ENCODE data around the gene TOPAZ1. TPM values are rescaled to one million over a fixed set of nuclear protein-coding genes. Genes with fewer than 3 reads are reported as not detected.

The TOPAZ1 gene
- total RNA-seq, 2 donors from 2014 or later, result not detected

DNA sequence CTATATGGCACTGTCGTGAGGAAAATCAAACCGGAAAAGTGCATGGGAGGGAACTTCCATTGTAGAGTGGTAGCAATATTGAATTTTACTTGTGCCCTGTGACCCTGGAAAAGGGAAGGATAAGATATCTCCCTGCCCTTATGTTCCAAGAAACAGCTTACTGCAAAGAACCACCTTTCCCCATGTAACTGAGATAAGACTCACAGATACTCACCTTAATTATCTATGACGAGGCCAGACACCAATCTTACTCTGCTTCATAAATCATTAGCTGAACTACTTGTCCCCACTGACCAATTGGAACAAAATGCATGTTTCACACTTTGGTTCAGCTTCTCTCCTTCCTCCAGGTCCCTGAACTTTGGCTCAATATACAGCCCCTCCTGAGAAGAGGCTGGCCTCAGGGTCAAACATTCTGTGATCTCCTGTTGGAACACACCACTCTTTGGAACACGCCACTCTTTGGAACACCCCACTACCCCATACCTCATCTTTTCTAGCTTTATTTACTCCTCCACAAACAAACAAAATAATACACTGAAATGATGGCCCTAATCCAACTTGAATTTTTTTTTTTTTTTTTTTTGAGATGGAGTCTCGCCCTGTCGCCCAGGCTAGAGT lies 6.9 kb upstream of the TOPAZ1 start:
- Mint-ChIP-seq H3K27ac (no peak overlapping the region), H3K4me1 (no peaks in the 10 kb centered on the region), H3K9me3 (no peaks in the 10 kb centered on the region), H3K4me3 (no peak overlapping the region), H3K27me3 (peaks cover 5% of the 10 kb centered on the region), H3K36me3 (ENCODE audit: low read depth) (no peaks in the 10 kb centered on the region)
- ATAC-seq (replicated peaks), result no peak

DNA sequence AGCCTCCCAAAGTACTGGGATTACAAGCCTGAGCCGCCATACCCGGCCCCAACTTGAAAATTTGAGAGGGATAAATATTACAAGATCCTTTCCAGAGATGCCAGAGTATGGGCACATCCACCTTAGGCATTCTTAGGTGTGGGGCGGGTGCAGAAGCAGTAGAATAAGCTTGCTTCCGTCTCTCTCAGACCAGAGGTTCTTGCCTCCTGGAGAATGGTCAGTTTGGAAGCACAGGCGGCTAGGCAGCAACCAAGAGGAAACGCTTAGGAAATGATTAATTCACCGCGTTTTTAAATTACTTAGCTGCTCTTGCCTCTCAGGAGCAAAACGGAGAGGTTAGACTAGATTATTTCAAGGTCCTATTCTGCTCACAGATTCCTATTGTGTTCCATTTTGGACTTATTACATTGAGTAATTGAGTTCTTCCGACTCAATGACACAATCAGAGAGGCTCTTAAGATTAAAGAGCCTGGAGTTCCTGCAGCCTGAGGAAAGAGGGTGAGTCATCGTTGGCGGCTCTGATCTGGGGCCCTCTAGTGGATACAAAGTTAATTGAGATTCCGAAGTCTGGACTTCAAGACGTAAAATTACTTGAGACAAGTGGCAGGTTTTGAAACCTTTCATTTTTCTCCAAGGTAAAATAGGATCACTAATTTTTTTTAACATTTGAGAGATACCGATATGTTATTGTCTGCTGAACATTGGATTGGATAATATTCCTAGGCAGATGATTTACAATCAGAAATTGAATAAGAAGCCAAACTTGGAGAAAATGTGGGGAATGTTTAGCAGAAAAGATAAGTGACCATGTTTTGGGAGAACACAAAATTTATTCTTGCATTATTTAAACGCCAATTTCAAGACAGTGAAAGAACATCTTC lies 5.8 kb upstream of the TOPAZ1 start:
- peak; percentile 84 for ATAC-seq (replicated peaks)
- H3K27ac Mint-ChIP-seq, result no peak overlapping the region
- no peaks in the 10 kb centered on the region for H3K9me3 Mint-ChIP-seq
- H3K27me3 Mint-ChIP-seq, result peaks cover 5% of the 10 kb centered on the region
- H3K4me3 Mint-ChIP-seq, result no peak overlapping the region
- H3K36me3 Mint-ChIP-seq (ENCODE audit: low read depth), result no peaks in the 10 kb centered on the region
- no peaks in the 10 kb centered on the region for H3K4me1 Mint-ChIP-seq

DNA sequence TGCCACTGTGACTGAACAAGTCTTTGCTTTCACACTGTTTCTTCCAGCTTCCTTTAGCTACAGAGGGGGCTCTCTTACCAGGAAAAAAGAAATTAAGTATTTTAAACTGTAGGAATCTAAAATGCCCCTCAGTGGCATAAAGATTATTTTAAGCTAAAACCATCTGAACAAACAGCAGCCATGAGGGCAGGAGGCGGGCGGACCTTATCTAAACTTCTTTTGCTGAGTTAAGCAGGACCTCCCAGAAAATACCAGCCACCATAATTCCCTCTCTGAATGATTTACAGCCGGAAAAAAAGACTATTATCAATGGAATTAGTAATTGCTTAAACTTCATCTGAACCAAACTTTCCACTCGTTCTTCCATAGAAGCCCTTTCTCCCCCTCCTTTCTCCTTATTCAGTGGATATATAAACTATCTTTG lies 5.2 kb upstream of the TOPAZ1 start:
- Mint-ChIP-seq H3K4me1 (no peaks in the 10 kb centered on the region), H3K36me3 (ENCODE audit: low read depth) (no peaks in the 10 kb centered on the region), H3K9me3 (no peaks in the 10 kb centered on the region), H3K4me3 (no peak overlapping the region), H3K27ac (no peak overlapping the region), H3K27me3 (peaks cover 5% of the 10 kb centered on the region)
- no peak for ATAC-seq (replicated peaks)

DNA sequence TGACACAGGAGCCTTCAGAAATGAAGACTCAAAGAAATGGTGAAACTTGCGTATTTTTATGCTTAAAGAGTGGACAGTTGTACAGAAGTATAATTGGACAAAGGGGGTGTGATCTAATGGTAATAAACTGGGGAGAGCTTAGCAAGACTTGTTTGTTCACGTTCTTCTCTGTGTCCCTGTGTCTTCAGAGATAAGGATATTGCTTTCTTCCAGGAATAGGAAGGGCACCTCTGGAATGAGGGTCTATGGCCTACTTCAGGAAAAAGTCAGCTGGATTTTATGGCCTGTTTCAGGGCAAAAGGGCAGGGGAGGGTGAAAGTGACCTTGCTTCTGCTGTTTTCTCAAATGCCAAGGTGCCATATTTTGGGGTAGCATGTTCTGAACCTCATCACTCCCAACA lies 4.5 kb upstream of the TOPAZ1 start:
- Mint-ChIP-seq H3K4me3 (no peak overlapping the region), H3K36me3 (ENCODE audit: low read depth) (no peaks in the 10 kb centered on the region), H3K9me3 (no peaks in the 10 kb centered on the region), H3K4me1 (no peaks in the 10 kb centered on the region), H3K27ac (no peak overlapping the region), H3K27me3 (peaks cover 5% of the 10 kb centered on the region)
- ATAC-seq (replicated peaks), result no peak

DNA sequence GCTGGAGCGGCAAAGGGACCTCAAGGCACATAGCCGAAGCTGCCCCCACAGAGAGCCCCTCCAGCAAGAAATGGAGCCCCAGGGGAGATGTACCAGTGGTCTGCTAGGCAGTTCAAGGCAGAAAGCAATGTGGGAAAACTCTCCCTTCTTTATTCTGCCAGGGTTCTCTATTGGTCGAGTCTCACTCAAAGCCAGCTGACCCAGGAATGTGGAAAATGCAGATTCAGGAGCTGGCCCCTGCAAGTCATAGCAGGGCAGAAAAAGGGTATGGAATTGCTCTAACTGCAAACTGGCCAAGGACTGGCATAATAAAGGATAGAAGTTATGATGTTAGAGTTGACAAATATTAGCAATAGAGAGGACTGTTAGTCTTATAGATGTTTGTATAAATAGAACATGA lies 4.0 kb upstream of the TOPAZ1 start:
- ATAC-seq (replicated peaks), result no peak
- Mint-ChIP-seq H3K9me3 (no peaks in the 10 kb centered on the region), H3K4me1 (no peaks in the 10 kb centered on the region), H3K27ac (no peak overlapping the region), H3K4me3 (no peak overlapping the region), H3K27me3 (peaks cover 5% of the 10 kb centered on the region), H3K36me3 (ENCODE audit: low read depth) (no peaks in the 10 kb centered on the region)

DNA sequence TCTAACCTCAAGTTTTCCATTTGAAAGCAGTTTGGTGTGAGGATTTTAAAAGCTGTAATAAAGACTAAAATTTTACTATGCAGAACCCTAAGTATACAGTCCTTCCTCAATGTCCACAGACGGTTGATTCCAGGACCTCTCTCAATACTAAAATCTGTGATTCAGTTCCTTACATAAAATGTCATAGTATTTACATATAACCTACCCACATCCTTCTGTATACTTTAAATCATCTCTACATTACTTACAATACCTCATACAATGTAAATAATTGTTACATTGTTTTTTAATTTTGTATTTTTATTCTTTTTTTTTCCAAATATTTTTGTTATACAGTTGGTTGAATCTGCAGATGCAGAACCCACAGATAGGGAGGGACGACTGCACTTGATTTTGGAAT lies 2.8 kb upstream of the TOPAZ1 start:
- Mint-ChIP-seq H3K27me3 (peaks cover 7% of the 10 kb centered on the region), H3K9me3 (no peaks in the 10 kb centered on the region), H3K4me3 (no peak overlapping the region), H3K4me1 (no peaks in the 10 kb centered on the region), H3K27ac (no peak overlapping the region), H3K36me3 (ENCODE audit: low read depth) (no peaks in the 10 kb centered on the region)
- no peak for ATAC-seq (replicated peaks)

DNA sequence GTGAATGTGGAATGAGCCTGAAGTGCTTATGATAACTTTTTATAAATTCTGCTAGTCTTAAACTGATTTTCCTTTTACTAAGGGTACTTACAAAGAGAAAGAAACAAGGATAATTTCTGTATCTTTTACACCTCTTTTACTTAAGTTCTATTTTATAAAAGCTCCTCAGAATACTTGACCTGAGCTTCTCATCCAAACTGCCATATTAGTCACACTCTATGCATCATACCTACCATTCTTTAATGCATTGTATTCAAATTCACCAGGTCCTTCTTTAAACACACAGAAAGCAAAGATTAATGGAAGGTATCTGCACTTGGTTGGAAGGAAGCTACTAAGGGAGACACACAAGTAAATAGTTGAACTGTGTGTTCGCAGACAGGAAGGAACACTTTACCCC lies 1.6 kb upstream of the TOPAZ1 start:
- no peak for ATAC-seq (replicated peaks)
- peaks cover 12% of the 10 kb centered on the region for H3K27me3 Mint-ChIP-seq
- H3K27ac Mint-ChIP-seq, result no peak overlapping the region
- no peaks in the 10 kb centered on the region for H3K4me1 Mint-ChIP-seq
- H3K4me3 Mint-ChIP-seq, result no peak overlapping the region
- no peaks in the 10 kb centered on the region for H3K9me3 Mint-ChIP-seq
- H3K36me3 Mint-ChIP-seq (ENCODE audit: low read depth), result no peaks in the 10 kb centered on the region

DNA sequence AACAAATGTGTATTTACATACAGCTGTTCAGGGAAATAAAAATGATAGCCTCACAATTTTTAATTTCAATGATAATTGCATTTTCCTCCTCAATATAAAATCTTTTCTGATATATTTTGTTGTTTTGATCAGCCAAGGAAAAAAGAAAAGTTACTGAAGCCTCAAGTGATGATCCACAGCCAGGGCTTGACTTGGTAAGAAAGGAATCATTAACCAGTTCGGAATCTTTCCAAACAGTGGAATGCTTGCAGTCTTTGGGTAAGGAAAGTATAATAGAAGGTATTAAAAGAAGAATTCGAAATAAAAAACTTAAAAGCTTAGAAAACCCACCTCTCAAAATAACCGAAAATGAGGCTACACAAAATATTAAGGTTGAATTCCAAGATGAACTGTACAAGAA lies 1.0 kb downstream of the TOPAZ1 start:
- H3K27ac Mint-ChIP-seq, result no peak overlapping the region
- no peak for ATAC-seq (replicated peaks)
- H3K27me3 Mint-ChIP-seq, result peaks cover 9% of the 10 kb centered on the region
- H3K36me3 Mint-ChIP-seq (ENCODE audit: low read depth), result no peaks in the 10 kb centered on the region
- no peaks in the 10 kb centered on the region for H3K9me3 Mint-ChIP-seq
- no peaks in the 10 kb centered on the region for H3K4me1 Mint-ChIP-seq
- H3K4me3 Mint-ChIP-seq, result no peak overlapping the region

DNA sequence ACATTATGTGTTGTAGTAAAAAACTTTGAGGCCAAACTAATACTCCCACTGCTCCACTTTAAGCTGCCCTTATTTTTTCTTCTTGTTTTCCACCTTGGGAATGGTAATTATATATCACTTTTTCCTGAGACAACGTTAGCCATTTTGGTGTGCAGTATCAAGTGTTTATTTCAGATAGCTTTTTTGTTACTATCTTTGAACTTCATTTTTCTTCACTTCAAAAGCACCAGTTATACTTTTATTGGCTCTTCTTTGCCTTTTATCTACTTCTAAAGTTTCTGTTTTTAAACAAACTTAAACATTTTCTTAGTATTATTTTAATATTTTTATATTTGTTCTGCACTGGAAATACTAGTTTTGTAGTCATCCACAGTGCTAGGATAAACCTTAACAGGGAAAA lies 6.5 kb downstream of the TOPAZ1 start:
- ATAC-seq (replicated peaks), result no peak
- H3K27me3 Mint-ChIP-seq, result peaks cover 27% of the 10 kb centered on the region
- peaks cover 11% of the 10 kb centered on the region for H3K9me3 Mint-ChIP-seq
- no peak overlapping the region for H3K27ac Mint-ChIP-seq
- no peaks in the 10 kb centered on the region for H3K36me3 Mint-ChIP-seq (ENCODE audit: low read depth)
- no peaks in the 10 kb centered on the region for H3K4me1 Mint-ChIP-seq
- no peak overlapping the region for H3K4me3 Mint-ChIP-seq

DNA sequence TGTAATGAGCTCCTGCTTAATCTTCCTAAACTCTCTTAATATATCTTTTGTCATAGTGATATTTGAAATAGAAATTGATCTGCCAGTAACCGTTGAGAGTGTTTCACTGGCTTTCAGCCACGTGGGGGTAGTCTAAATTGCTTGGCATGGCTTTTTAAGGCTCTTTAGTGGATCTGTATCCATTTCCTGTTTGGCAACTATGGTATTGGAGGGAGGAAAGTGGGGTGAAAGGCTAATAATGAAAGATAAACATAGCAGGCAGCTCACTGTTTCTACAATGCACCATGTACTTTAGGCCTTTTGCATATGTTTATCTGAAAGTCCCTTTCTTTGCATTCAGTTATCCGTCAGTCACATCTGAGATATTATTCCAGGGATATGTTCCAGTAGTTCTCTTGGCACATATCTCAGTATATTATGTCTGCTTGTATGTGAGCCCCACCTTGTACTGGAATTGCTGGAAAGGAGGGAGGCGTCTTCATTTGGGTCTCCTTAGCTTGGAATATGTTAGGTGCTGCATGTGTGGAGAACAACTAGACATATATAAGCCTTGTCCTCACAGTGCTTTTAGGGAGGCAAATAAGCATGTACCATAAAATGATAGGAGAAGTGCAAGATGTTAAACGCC lies 10.8 kb downstream of the TOPAZ1 start:
- Mint-ChIP-seq H3K4me1 (no peaks in the 10 kb centered on the region), H3K4me3 (no peak overlapping the region), H3K27me3 (peaks cover 19% of the 10 kb centered on the region), H3K9me3 (peaks cover 11% of the 10 kb centered on the region), H3K36me3 (ENCODE audit: low read depth) (no peaks in the 10 kb centered on the region), H3K27ac (no peak overlapping the region)
- no peak for ATAC-seq (replicated peaks)

DNA sequence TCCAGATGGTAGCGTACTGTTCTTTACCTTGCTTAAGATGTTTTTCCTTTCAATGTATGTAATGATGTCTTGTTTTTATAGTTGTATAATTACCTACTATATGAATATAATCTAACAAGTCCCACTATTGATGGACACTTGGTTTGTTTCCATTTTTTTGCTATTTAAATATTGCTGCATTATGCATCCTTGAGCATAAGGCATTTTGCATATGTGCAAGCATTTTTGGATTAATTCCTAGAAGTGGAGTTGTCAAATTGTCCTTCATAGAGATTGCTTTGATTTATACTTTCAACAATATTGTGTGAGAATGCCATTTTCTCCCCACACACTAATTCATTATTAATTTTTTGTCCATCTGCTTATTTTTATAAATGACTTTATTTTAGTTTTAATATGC lies 17.7 kb downstream of the TOPAZ1 start:
- H3K9me3 Mint-ChIP-seq, result no peaks in the 10 kb centered on the region
- no peaks in the 10 kb centered on the region for H3K4me1 Mint-ChIP-seq
- no peaks in the 10 kb centered on the region for H3K36me3 Mint-ChIP-seq (ENCODE audit: low read depth)
- peaks cover 7% of the 10 kb centered on the region for H3K27me3 Mint-ChIP-seq
- no peak overlapping the region for H3K4me3 Mint-ChIP-seq
- no peak overlapping the region for H3K27ac Mint-ChIP-seq
- ATAC-seq (replicated peaks), result no peak

DNA sequence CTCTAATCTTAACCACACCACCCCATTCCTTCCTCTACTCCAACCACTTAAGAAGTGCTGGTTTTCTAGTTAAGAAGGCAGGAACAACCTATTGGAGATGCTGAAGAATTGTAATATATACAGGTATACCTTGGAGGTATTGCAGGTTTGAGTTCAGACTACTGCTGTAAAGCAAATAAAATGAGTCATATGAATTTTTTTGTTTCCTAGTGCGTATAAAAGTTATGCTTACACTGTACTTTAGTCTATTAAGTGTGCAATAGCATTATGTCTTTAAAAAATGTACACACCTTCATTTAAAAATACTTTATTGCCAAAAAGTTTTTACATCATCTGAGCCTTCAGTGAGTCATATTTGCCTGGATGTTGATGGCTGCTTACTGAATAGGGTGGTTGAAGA lies 22.5 kb downstream of the TOPAZ1 start:
- ATAC-seq (replicated peaks), result no peak
- no peaks in the 10 kb centered on the region for H3K36me3 Mint-ChIP-seq (ENCODE audit: low read depth)
- H3K4me1 Mint-ChIP-seq, result no peaks in the 10 kb centered on the region
- H3K27ac Mint-ChIP-seq, result no peak overlapping the region
- H3K4me3 Mint-ChIP-seq, result no peak overlapping the region
- no peaks in the 10 kb centered on the region for H3K9me3 Mint-ChIP-seq
- H3K27me3 Mint-ChIP-seq, result peaks cover 7% of the 10 kb centered on the region

DNA sequence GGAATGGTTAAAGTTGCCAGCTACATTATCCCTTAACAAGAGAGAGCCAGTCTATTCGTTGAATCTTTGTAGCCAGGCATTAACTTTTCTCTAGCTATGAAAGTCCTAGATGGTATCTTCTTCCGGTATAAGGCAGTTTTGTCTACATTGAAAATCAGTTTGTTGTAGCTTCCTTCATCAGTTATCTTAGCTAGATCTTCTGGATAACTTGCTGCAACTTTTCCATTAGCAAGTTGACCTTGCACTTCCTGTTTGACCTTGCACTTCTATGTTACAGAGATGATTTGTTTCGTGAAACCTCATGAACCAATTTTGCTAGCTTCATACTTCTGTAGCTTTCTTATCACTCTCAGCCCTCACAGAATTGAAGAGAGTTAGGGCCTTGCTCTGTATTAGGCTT lies 24.1 kb downstream of the TOPAZ1 start:
- Mint-ChIP-seq H3K27ac (no peak overlapping the region), H3K9me3 (no peaks in the 10 kb centered on the region), H3K27me3 (peaks cover 3% of the 10 kb centered on the region), H3K4me3 (peak overlapping the region; percentile 34), H3K4me1 (no peaks in the 10 kb centered on the region), H3K36me3 (ENCODE audit: low read depth) (no peaks in the 10 kb centered on the region)
- no peak for ATAC-seq (replicated peaks)

DNA sequence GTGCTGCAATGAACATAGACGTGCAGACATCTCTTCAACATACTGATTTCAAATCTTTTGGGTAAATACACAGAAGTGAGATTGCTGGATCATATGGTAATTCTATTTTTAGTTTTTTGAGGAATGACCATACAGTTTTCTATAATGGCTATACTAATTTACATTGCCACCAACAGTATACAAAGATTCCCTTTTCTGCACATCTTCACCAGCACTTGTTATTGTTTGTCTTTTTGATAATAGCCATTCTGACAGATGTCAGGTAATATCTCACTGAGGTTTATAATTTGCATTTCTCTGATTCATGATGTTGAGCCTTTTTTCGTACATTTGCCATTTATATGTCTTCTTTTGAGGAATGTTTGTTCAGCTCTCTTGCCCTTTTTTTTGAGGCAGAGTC lies 30.5 kb downstream of the TOPAZ1 start:
- peaks cover 14% of the 10 kb centered on the region for H3K27me3 Mint-ChIP-seq
- no peaks in the 10 kb centered on the region for H3K36me3 Mint-ChIP-seq (ENCODE audit: low read depth)
- H3K4me1 Mint-ChIP-seq, result no peaks in the 10 kb centered on the region
- no peak for ATAC-seq (replicated peaks)
- H3K4me3 Mint-ChIP-seq, result no peak overlapping the region
- no peak overlapping the region for H3K27ac Mint-ChIP-seq
- no peaks in the 10 kb centered on the region for H3K9me3 Mint-ChIP-seq

DNA sequence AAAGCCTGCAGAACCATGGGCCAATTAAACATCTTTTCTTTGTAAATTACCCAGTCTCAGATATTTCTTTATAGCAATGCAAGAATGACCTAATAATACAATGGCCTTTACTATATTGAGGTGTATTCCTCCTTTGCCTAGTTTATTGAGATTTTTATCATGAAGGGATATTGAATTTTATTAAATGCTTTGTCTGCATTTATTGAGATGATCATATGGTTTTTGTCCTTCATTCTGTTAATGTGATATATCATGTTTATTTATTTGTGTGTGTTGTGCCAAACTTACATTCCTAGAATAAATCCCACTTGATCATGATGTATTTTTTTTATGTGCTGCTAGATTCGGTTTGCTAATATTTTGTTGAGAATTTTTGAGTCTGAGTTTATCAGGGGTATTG lies 36.2 kb downstream of the TOPAZ1 start:
- no peaks in the 10 kb centered on the region for H3K9me3 Mint-ChIP-seq
- no peaks in the 10 kb centered on the region for H3K36me3 Mint-ChIP-seq (ENCODE audit: low read depth)
- no peak for ATAC-seq (replicated peaks)
- no peak overlapping the region for H3K4me3 Mint-ChIP-seq
- no peak overlapping the region for H3K27ac Mint-ChIP-seq
- no peaks in the 10 kb centered on the region for H3K4me1 Mint-ChIP-seq
- peaks cover 33% of the 10 kb centered on the region for H3K27me3 Mint-ChIP-seq
